NOMO-1 (cell line): Measurements from ENCODE around the gene DPP7.

Experiments used
- DNase-seq, 2 experiments: peaks; one replicate each; lab custom pipeline; 2025; ENCODE audit not compliant: unreplicated experiment in 2 of 2; lab: John Stamatoyannopoulos, UW

DPP7 gene

GRCh38 chr9:137112564-137113384, 1.8 kb downstream of the DPP7 start:
- no peak for DNase-seq

GRCh38 chr9:137111788-137112563, 2.6 kb downstream of the DPP7 start:
- no peak for DNase-seq

GRCh38 chr9:137110911-137111787, 3.4 kb downstream of the DPP7 start:
- DNase-seq: no peak

GRCh38 chr9:137110147-137110910, 4.2 kb downstream of the DPP7 start:
- DNase-seq: no peak

- no peak for DNase-seq
Observed at GRCh38 chr9:137109250-137110146, 5.0 kb downstream of the DPP7 start.

GRCh38 chr9:137108608-137109249, 5.8 kb downstream of the DPP7 start:
- DNase-seq: no peak

- no peak for DNase-seq
Observed at GRCh38 chr9:137107982-137108381, 6.6 kb downstream of the DPP7 start.

- DNase-seq: no peak
Observed at GRCh38 chr9:137107312-137107921, 7.1 kb downstream of the DPP7 start.

GRCh38 chr9:137106662-137107250, 7.8 kb downstream of the DPP7 start:
- no peak for DNase-seq

- DNase-seq: no peak
Observed at GRCh38 chr9:137105814-137106661, 8.5 kb downstream of the DPP7 start.

- DNase-seq: no peak
Observed at GRCh38 chr9:137103206-137103999, 11.1 kb downstream of the DPP7 start.

GRCh38 chr9:137099231-137099630, 15.3 kb downstream of the DPP7 start:
- no peak for DNase-seq

- no peak for DNase-seq
Observed at GRCh38 chr9:137097761-137098462, 16.6 kb downstream of the DPP7 start.

GRCh38 chr9:137096785-137097546, 17.6 kb downstream of the DPP7 start:
- no peak for DNase-seq
